Endothelial cell of umbilical vein (primary cell): ENCODE results near the gene ZBTB8A. TPM values are rescaled to one million over a fixed set of nuclear protein-coding genes. Genes with fewer than 3 reads are reported as not detected.

Source experiments
- BruUV-seq: library from RNA; stranded (reverse); fragments of 400-500 nt; replicated peaks from 2 replicates; lab custom pipeline; 2021; lab: Mats Ljungman, UMichigan
- CTCF ChIA-PET: fragments of 300-600, 350-600 bp; sonication (Branson Sonifier 250); formaldehyde crosslinking; loops from one replicate; lab custom pipeline; 2021; ENCODE audit warnings: antibody characterized with exemption, inconsistent platforms; lab: Charles Lee
- POLR2A ChIA-PET: fragments of 300-600, 350-600 bp; sonication (Branson Sonifier 250); formaldehyde crosslinking; loops from one replicate; lab custom pipeline; 2021; ENCODE audit warnings: antibody characterized with exemption, inconsistent platforms; lab: Charles Lee
- DNase-seq: peaks from one replicate; pipeline ENCODE4 v3.0.0-alpha.2; 2011; ENCODE audit warnings: low read depth, low spot score
- FAIRE-seq: peaks from 2 replicates; lab custom pipeline; 2011; peaks lifted over from hg19 to GRCh38; lab: Jason Lieb, UNC
- H2AFZ ChIP-seq: 2 replicates; pipeline ENCODE4 v1.6.0; 2012; ENCODE audit warnings: low read depth, low read length, control low read depth, inconsistent platforms
- H3K27ac ChIP-seq: 2 replicates; pipeline ENCODE4 v1.5.1; 2011; ENCODE audit warnings: low read depth, mild to moderate bottlenecking, control low read depth, low read length, moderate library complexity; ENCODE audit not compliant: insufficient read depth
- H3K27me3 ChIP-seq, 2 experiments: 2 replicates each; pipeline versions ENCODE4 v1.6.0 to v1.6.1; 2011; ENCODE audit warnings: low read length in 2 of 2, mixed read lengths in 1 of 2; ENCODE audit not compliant: control insufficient read depth in 2 of 2, insufficient read depth in 2 of 2
- H3K36me3 ChIP-seq, 2 experiments: 2 replicates in 1 of 2; 3 replicates in 1 of 2; pipeline ENCODE4 v1.5.1; 2011; ENCODE audit warnings: low read length in 2 of 2, mild to moderate bottlenecking in 1 of 2, moderate library complexity in 1 of 2; ENCODE audit not compliant: control insufficient read depth in 2 of 2, insufficient read depth in 2 of 2; ENCODE audit errors: extremely low read depth in 1 of 2
- H3K4me1 ChIP-seq: 3 replicates; pipeline ENCODE4 v1.5.1; 2011; ENCODE audit warnings: mild to moderate bottlenecking, low read length; ENCODE audit not compliant: control insufficient read depth, insufficient read depth; ENCODE audit errors: extremely low read depth
- H3K4me2 ChIP-seq: 2 replicates; pipeline ENCODE4 v1.6.1; 2011; ENCODE audit warnings: low read length, control low read depth, mixed read lengths; ENCODE audit not compliant: insufficient read depth
- H3K4me3 ChIP-seq, 3 experiments: fragments of 200-600 bp in 1 of 3; sonication (generic), shearing (Covaris generic) in 1 of 3; replicated peaks in 1 of 3; 2 replicates each; pipeline ENCODE4 v1.5.1; 2011 to 2016; ENCODE audit warnings: control low read depth in 3 of 3, low read length in 3 of 3, mild to moderate bottlenecking in 2 of 3, inconsistent platforms in 1 of 3, low read depth in 1 of 3, moderate library complexity in 1 of 3; ENCODE audit not compliant: insufficient read depth in 1 of 3
- H3K79me2 ChIP-seq: 2 replicates; pipeline ENCODE4 v1.6.0; 2012; ENCODE audit warnings: low read length, inconsistent platforms; ENCODE audit not compliant: control insufficient read depth, insufficient read depth
- H3K9ac ChIP-seq: replicated peaks from 2 replicates; pipeline ENCODE3; 2011; ENCODE audit warnings: low read length, control low read depth; ENCODE audit not compliant: insufficient read depth; ENCODE audit errors: extremely low read depth
- H3K9me1 ChIP-seq: replicated peaks from 3 replicates; pipeline ENCODE4 v1.6.0; 2011; ENCODE audit warnings: mild to moderate bottlenecking, low read length; ENCODE audit not compliant: control insufficient read depth, insufficient read depth; ENCODE audit errors: extremely low read depth
- H3K9me3 ChIP-seq: replicated peaks from 2 replicates; pipeline ENCODE4 v1.5.1; 2012; ENCODE audit warnings: low read length, inconsistent platforms; ENCODE audit not compliant: control insufficient read depth, insufficient read depth
- H4K20me1 ChIP-seq: replicated peaks from 2 replicates; pipeline ENCODE3; 2011; ENCODE audit warnings: mild to moderate bottlenecking, low read length; ENCODE audit not compliant: control insufficient read depth, insufficient read depth; ENCODE audit errors: extremely low read depth
- CTCF ChIP-seq, 2 donors: IDR thresholded peaks; 1 replicate in 1 of 2; 2 replicates in 1 of 2; pipeline ENCODE4 v1.5.1; 2011; ENCODE audit warnings: low read length in 2 of 2, mild to moderate bottlenecking in 2 of 2, moderate library complexity in 2 of 2, control low read depth in 1 of 2, inconsistent platforms in 1 of 2, low read depth in 1 of 2; ENCODE audit not compliant: insufficient read depth in 1 of 2; ENCODE audit errors: extremely low read depth in 1 of 2
- EZH2 ChIP-seq: IDR thresholded peaks from 2 replicates; pipeline ENCODE4 v1.6.1; 2012; ENCODE audit warnings: borderline replicate concordance, low read depth, mild to moderate bottlenecking, moderate library complexity, low read length, inconsistent platforms; ENCODE audit not compliant: severe bottlenecking
- FOS ChIP-seq: IDR thresholded peaks from 2 replicates; pipeline ENCODE4 v1.6.1; 2011; ENCODE audit warnings: mild to moderate bottlenecking, low read length, moderate library complexity, borderline replicate concordance; ENCODE audit not compliant: insufficient read depth
- GATA2 ChIP-seq: IDR thresholded peaks from 2 replicates; pipeline ENCODE4 v1.7.0; 2011; ENCODE audit warnings: low read depth, mild to moderate bottlenecking, moderate library complexity, mixed read lengths, low read length; ENCODE audit not compliant: insufficient read length, insufficient read depth
- JUN ChIP-seq: IDR thresholded peaks from 2 replicates; pipeline ENCODE4 v1.6.1; 2011; ENCODE audit warnings: borderline replicate concordance, low read depth; ENCODE audit not compliant: insufficient read length, insufficient read depth
- MAX ChIP-seq: IDR thresholded peaks from 2 replicates; pipeline ENCODE4 v1.6.1; 2011; ENCODE audit not compliant: insufficient read depth, insufficient read length
- MYC ChIP-seq: IDR thresholded peaks from one replicate; pipeline ENCODE4 v1.6.1; 2011; ENCODE audit warnings: mild to moderate bottlenecking, low read depth, low read length
- POLR2A ChIP-seq: IDR thresholded peaks from 2 replicates; pipeline ENCODE4 v1.6.1; 2012; ENCODE audit warnings: low read depth, mild to moderate bottlenecking, control low read depth, low read length
- POLR2AphosphoS5 ChIP-seq: IDR thresholded peaks from 2 replicates; pipeline ENCODE4 v1.6.1; 2012; ENCODE audit warnings: low read depth, mild to moderate bottlenecking, control low read depth, low read length, moderate library complexity; ENCODE audit not compliant: insufficient read depth
- dilution Hi-C: fragments of 300-500 bp; cut with MboI; formaldehyde crosslinking; loops from one replicate; pipeline ENCODE4 v1.15.0; 2019; ENCODE audit warnings: low sequenced_read_pairs; ENCODE audit not compliant: extremely low pct_ligation_motif_present
- intact Hi-C: fragments of 100-400 bp; cut with micrococcal nuclease; formaldehyde crosslinking; loops from one replicate; pipeline ENCODE4 v1.10.0; 2022
- polyA plus RNA-seq, 4 experiments: library from polyadenylated mRNA; depleted of rRNA in 3 of 4; stranded (reverse) in 3 of 4; unstranded in 1 of 4; fragments of >200 nt; gene quantifications; 2 replicates each; pipeline versions ENCODE4 v1.2.1 to v1.2.3, GENCODE V29; 2011 to 2012; ENCODE audit warnings: missing spikeins in 1 of 4
- total RNA-seq: library from RNA; stranded (reverse); gene quantifications from 2 replicates; pipeline ENCODE4 v1.2.3, GENCODE V29; 2021

Gene ZBTB8A
- total and polyA plus RNA-seq, 2 donors (not counting 3 experiments of a cell fraction or from before 2014, with no cell fraction given), result 3.1 to 9.6 TPM

DNA sequence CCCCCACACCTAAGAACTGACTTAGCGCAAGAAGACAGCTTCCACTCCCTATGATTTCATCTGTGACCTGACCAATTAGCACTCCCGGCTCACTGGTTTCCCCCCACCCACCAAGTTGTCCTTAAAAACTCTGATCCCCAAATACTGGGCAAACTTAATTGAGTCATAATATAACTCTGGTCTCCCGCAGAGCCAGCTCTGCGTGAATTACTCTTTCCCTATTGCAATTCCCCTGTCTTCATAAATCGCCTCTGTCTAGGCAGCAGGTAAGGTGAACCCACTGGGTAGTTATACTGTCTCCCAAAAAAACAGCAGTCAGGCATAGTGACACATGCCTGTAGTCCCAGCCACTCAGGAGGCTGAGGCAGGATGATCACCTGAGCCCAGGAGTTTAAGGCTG is 74.2 kb downstream of the ZBTB8A start:
- intact Hi-C loops, result loop anchor here (2.0 kb wide), 2 partner anchors 37 to 165 kb away; partner anchors contain the start of genes RBBP4 and ZBTB8OS
- CTCF ChIA-PET, result interaction anchor here (0.7 to 2.6 kb wide), 2 partner anchors 11 to 93 kb away, joined by 3 to 8 read pairs; no protein-coding TSS in a partner anchor
- TF ChIP-seq MYC, result no peak
- no peak for TF ChIP-seq GATA2
- no peak for TF ChIP-seq EZH2
- no peak for TF ChIP-seq FOS
- no peak for TF ChIP-seq JUN
- TF ChIP-seq MAX, result no peak
- no peak for TF ChIP-seq POLR2A
- no peak for TF ChIP-seq POLR2AphosphoS5
- no peak for TF ChIP-seq CTCF (IDR thresholded peaks at IDR 0.05; ENCODE audit: extremely low read depth in 1 of 2, insufficient read depth in 1 of 2, low read depth in 1 of 2, low read length in 2 of 2)
- Histone ChIP-seq H3K4me3 (no peak overlapping the region), H3K9ac (no peak overlapping the region), H3K9me3 (no peaks in the 10 kb centered on the region), H3K79me2 (no peaks in the 10 kb centered on the region), H3K9me1 (no peaks in the 10 kb centered on the region), H3K27me3 (no peaks in the 10 kb centered on the region), H3K4me2 (no peak overlapping the region), H3K36me3 (no peaks in the 10 kb centered on the region), H4K20me1 (no peaks in the 10 kb centered on the region), H3K4me1 (no peaks in the 10 kb centered on the region), H3K27ac (no peak overlapping the region), H2AFZ (no peak overlapping the region)
- POLR2A ChIA-PET, result no interaction called here
- no TSS peak for BruUV-seq
- DNase-seq (no peak), FAIRE-seq (no peak)
- dilution Hi-C loops, result no loop called here
